Measurements from ENCODE around the gene ZHX3.

The ZHX3 gene

DNA sequence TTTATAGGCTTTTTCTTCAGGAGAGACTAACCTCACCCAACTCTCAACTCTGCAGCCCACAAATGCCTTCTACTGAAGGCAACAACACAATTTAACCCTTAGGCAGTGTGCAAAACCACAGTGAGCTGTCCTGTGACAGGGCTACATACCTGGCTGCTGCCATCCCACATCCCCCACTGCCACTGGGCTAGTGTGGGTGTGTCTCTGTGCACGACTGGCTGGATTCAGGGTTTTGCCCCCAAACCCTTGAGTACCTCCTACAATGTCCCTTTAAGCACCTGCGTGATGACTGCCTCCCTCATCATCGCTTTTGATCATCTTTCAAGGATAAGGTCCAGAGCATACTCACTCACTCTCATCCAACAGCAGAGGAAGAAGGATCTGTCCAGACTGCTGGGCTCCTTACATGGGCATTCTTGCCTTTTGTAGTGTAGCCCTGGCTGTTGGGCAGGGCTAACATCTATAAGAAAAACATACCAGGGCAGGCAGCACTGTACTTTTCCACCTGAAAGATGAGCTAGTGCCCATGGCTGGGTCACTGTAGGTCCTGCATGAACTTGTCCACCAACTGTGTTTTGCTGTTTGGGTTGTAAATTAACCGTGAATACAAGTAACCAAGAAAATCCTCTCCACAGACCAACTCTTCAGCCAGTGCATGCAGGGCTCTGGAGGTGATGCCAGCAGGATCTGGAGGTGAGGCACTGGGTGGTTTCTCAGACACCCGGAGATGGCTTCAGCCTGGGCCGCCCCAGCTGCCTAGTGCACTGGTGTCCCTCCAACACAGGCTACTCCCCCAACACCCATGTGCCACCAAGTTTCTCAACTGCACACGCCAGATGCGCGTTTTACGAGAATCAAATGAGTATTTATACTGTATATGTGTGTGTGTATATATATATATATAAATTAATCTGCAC is 135.0 kb downstream of the ZHX3 start:
- DNase-seq: no peak

DNA sequence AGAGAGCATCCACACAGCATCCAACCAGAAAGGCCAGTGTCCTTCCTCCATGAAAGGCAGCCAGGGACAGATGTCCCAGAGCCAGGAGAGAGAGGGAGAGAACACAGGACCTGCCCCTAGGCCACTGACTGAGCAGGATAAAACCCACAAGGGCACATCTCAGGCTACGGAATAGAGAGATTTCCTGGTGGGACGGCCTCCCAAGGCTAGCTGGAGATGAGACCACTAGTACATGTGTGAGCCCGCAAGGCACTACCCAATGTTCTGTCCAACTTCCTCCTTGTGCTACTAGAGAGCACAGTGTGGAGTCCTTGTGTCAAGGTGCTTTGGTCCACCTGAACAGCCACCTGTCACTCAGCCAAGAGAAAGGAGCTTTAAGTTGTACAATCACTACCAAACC is 136.0 kb downstream of the ZHX3 start:
- no peak for DNase-seq

DNA sequence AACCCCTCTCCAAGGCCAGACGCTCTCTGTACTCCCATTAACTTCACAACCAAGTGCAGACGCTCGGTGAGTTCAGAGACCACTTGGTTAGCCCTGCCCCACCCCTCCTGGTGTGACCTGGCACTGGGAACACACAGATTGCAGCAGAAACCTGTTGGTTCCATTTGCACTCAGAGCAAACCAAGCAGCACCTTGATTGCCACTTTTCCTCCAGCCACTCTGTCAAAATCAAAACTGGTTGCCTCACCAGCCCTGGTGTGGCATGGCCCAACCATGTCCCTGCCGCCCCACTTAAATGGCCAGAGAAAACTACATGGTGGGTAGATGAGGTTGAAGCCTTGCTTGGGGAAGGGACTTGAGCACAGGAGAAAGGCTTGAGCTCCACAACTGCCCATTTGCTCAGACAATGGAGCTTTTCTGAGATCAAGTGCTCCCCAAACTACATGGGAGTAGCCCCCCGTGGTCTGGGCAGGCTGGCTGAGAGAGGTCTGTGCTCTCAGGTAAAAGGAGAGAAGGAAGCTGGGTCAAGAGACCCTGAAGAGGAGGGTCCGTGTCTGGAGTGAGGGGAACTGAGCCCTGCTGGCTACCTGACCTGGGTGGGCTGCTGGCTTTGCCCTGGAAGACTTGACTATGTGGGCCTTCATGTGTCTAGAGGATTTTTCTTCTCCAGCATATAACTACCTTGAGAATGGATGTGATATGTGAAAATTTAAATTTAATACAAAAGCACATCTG is 136.8 kb downstream of the ZHX3 start:
- DNase-seq: no peak

DNA sequence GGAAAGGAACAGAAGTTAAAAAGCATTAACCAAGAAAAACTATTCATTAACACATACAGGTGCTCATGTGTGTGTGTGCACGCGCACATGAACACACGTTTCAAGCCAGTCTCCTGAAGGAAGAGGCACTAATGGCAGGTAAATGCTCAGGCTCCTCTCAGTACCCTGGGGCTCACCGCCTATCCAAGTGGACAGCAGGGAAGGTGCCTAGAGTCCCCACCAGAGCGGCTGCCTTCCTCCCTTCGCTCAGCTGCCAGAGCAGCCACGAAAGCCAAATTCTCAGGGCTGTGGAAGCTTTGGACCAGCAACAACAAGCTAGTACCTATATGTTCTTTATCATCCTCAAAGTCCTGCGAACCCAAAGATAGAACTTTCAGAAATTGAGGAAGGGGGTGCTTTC is 137.6 kb downstream of the ZHX3 start:
- no peak for DNase-seq

DNA sequence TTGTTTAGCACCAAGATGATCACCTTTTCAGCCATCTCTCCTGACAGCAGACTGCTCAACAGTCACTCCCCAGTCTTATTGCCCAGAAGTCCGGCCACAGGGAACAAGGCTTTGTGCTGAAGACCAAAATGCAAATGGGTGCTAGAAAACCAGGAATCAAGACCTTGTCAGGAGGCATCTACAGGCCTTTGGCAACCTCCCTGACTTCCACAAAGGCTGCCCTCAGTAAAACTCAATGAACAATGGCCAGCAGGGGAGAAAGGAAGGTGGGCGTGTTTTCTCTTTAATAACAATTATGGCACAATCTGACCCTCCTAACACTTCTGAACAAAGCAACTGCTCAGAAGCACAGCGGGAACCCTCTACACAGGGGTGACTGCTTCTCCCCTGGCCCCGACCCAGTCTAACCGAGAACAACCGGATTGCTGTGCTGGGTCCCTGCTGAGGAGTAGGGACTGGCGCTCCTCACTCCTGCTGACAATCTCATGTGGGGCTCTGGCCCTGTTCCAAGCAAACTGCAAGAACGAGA is 138.6 kb downstream of the ZHX3 start:
- no peak for DNase-seq

DNA sequence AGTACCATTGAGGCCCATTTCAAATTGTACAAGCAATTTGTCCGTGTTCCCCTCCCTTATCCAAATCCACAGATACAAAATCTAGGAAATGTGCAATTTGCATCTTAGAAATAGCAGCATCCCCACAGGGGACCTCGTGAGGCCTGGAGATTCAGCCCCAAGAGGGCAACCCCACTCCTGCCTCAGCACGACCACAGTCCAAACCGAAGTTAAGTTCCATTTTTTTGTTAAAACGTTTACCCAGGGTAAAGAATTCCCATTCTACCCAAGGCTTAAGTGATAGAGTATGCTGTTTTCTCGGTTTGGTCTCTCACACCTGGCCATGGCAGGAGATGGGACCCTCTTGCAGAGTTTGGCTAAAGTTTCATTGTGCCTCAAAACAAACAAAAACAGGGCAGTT is 139.0 kb downstream of the ZHX3 start:
- no peak for DNase-seq

DNA sequence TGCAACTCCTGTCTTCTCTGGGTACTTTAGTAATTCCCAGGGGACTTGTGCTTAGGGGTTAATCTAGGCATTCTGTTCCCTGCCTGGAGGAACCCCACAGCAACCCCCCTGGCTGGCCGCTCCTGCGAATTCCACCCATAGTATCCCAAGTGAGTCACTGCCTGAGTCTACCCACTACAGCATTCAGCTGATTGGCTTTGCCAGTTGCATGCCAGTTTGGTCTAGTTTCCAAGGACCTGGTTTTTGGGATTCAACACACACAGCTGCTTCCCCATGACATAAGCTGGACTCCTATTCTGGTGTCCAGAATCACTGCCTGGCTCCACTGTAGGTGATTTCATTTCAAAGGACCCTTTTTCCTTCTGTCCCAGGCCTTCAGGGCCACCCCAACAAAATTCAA is 139.9 kb downstream of the ZHX3 start:
- DNase-seq: no peak

DNA sequence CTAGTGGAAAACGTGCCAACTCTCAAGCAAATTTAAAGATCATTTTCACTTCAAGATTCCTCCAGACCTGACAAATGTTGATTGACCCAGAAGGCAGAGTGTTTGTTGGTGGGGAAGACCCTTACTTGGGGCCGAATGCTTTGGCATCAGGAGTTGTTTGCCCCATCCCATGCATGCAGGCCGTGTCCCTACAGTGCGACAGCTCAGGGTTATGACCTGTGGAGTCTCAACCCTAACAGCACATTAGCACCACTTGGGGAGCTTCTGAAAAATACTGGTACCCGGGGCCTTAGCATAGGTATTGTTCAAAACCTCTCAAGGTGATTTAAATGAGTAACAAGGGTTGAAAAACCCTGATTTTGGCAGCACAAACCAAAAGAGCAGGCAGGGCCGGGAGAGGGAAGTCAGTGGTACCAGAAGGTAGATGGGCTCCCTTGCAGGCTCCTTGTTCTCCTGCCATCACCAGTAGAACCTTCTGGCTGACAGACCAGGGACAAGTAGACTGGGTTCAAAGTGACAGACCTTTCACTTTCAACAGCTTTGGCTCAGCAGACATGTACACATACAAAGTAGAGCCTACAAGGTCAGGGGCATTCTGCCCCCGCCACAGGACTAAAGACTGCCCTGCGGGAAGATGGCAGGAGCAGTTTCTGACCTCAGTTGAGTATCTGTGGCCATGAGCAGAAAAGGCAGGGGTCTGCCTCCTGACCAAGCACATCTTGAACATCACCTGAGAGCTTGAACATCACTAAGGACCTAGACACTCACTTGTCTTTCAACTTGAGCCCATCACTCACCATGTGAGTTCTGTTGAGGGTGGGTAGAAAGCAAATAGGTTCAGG is 140.6 kb downstream of the ZHX3 start:
- no peak for DNase-seq

DNA sequence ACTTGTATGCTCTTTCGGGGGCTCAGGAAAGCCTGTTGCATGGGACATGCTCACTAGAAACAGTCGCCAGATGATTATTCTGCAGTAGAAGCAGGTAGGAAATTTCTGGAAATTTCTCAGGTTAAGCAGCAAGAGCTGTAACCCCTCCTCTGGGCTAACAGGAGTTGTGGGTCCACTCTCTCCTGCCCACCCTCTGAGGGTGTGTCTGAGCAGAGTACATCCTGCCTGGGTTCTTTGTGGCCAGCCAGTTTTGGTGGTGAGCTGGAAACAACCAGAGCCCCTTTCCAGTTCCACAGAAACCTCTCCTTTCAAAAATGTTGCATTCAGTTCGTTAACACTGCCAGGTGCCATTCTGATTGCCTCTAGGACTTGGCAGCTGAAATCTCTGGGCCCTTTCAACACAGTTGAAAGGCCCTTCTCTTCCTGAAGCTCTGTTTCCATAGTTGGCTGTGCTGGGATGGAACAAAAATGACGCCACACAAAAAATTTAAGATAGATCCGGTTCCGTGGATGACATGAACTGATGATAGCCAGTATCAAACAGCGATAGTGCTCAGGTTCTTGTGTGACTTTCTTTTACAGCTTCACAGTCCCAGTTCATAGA is 141.7 kb downstream of the ZHX3 start:
- no peak for DNase-seq

DNA sequence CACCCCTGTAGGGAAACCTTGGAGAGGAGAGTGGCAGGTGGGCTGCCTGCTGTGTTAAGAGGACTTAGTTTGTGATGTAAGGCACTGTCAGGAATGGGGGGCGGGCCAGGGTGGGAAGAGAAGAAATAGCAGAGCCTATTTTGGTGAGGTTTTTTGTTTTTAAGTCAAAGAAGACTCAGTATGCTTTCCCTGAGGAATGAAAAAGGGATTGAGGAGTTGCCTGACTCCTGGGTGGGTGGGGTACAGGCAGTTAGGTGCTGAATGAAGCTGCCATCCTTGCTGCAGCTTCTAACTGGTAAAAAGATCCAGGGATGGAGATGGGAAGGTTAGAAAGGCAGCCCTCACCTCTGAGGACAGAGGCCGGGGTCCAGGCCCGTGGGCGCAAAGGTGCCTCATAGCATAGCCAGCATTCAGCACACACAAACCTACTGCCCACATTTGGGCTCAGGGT is 142.3 kb downstream of the ZHX3 start:
- DNase-seq: no peak

DNA sequence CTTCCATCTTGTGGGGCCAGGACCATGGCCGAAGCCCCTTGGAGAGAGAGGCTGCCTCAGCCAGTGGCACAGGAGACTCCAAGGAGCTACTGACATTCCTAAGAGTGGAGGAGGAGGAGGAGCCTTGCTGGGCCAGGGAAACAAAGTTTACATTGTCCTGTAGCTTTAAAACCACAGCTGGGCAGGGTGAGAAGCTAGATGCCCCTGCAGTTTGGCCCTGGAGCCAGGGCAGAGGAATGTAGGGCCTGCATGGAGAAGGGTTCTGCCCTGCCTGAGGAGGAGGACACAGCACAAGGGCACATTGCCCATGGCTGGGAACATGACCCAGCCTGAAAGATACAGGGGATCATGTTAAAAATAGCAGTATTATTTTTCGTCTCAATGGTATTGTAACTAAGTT is 142.7 kb downstream of the ZHX3 start:
- DNase-seq: no peak

DNA sequence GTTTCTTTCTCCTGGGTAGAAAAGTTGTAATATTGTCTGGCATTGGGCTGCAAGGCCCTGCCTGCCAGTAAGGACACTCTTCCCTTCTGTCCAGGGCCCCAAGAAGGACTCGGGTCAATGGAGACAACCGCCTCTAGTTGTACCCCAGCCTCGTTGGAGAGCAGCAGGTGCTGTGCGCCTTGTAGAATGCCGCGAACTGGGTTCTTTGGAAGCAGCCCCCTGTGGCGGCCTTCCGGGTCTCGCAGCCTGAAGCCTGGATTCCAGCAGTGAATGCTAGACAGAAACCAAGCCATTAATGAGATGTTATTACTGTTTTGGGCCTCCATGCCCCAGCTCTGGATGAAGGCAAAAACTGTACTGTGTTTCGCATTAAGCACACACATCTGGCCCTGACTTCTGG is 143.2 kb downstream of the ZHX3 start:
- no peak for DNase-seq

DNA sequence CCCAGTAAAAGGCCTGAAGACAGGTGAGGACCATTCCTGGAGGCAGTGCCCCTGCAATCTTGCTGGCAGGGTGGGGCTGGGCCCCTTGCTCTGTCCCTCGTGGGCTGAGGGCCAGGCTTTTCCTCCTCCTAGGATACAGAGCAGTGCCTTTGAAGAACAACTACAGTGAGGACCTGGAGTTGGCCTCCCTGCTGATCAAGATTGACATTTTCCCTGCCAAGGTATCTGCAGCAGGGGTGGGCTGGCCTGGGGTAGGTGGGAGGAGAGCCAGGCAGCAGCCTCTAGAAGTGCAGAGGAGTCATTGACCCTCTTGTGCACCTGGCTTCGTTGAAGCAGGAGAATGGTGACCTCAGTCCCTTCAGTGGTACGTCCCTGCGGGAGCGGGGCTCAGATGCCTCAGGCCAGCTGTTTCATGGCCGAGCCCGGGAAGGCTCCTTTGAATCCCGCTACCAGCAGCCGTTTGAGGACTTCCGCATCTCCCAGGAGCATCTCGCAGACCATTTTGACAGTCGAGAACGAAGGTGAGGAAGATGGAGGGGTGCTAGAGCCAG is 143.7 kb downstream of the ZHX3 start:
- no peak for DNase-seq

DNA sequence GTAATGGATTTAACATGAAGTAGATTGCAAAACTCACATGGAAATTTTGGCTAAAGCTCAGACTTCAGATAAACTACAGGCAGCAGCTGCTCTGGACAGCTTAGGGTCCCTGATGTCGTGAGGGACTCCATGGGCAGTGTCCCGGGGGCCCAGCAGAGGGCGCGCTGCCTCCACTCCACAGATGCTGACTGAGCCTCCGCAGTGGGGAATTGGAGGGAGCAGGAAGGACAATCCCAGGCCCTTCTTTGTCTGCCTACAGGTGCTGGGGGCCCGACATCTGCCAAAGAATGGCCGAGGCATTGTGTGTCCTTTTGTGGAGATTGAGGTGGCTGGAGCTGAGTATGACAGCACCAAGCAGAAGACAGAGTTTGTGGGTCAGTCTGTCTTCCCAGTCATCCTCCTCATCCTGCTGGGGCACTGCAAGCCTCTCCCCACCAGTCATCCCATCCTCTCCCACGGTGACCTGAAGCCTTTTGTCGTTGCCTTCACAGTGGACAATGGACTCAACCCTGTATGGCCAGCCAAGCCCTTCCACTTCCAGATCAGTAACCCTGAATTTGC is 144.3 kb downstream of the ZHX3 start:
- peak; percentile 60 to 71 for DNase-seq

DNA sequence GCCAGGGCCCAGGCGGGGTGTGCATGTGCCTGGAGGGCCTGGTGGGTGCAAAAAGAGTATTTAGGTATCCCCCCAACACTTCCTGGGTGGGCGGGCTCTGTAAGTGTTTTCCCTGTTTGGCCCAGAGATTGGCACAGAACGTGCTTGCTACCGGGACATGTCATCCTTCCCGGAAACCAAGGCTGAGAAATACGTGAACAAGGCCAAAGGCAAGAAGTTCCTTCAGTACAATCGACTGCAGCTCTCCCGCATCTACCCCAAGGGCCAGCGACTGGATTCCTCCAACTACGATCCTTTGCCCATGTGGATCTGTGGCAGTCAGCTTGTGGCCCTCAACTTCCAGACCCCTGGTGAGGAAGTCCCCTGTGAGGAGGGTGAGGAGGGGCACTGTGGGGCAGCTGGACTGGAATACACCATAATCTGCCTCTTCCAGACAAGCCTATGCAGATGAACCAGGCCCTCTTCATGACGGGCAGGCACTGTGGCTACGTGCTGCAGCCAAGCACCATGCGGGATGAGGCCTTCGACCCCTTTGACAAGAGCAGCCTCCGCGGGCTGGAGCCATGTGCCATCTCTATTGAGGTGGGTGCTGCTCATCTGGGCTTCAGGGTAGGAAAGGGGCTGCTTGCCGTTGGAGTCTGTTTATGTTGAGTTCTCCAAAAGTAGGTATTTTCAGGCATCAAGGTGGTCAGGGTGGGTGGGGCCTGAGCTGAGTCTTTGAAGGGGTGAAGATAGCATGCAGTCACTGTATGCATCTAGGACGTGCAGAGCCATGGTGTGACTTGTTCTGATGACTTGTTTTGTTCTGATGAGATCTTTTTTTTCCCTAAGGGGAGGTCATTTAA is 145.0 kb downstream of the ZHX3 start:
- peak; percentile 0 to 2 for DNase-seq

DNA sequence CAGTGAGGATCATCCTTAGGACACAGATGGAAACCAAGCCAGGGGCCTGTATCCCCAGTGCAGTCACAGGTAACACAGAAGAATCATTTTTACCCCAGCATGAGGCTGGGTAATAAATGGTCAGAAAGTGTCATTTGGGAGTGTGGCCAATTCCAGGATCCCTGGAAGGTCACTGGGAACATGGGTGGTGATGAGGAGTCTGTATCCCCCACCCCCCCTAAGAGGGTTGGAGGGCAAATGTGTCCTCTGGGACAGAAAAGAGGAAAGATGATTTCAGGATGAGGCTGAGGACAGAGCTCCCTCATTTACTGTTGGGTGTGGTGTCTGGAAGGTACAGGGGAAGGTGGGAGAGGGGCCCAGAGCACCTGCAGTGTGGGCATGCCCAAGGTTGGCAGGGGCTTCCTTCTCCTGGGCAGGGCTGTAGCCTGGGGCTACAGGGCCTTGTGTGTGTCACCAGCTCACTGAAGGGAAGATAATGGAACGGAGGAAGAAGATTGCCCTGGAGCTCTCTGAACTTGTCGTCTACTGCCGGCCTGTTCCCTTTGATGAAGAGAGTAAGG is 145.7 kb downstream of the ZHX3 start:
- no peak for DNase-seq

DNA sequence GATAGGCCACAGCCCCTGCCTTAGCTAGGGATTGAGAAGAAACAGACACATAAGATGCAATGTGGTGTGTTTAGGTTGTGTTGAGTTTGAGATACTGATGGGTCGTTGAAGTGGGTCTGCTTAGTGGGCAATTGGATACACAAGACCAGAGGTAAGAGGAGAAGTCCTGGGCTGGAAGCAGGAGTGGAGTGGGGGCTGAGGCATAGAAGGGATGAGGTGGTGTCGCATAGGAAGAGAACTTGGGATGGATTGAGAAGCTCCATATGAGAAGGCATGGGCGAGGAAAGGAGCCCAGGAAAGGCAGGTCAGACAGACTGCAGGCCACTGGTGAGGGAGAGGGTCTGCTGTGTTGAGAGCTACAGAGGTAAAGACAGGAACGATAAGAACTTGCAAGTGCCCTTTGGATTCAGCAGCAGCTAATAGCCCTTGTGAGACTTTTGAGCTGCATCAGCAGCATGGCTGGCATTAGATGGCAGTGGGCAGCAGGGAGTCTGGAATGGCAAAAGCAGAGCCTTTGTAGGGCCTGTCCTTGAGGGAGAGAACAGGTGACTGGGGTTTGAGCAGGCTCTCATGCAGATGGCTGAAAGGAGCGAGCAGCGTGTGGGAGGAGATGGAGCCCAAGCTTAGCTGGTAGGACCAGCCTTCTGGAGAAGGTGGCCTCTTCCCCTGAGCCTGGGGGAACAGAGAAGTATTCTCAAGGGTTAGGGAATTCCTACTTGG is 147.0 kb downstream of the ZHX3 start:
- DNase-seq: no peak

DNA sequence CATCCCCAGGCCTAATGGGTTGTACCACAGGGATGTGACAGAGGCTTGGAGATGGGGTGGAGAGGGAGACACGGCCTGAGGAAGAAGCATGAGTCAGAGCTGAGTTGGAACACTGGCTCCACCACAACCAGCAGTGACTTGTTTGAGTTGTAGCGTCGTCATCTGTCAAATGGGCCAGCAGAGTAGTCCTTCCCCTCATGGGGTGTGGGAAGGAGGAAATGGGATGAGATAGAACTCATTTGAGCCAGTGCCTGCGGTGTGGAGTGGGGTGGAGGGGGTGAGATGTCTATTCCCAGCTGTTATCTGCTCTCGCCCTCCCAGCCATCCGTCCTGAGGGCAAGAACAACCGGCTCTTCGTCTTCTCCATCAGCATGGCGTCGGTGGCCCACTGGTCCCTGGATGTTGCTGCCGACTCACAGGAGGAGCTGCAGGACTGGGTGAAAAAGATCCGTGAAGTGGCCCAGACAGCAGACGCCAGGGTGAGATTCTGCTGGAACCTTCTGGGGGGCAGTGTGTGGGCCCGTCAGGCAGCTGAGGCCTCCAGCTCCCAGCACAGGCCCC is 147.7 kb downstream of the ZHX3 start:
- no peak for DNase-seq

DNA sequence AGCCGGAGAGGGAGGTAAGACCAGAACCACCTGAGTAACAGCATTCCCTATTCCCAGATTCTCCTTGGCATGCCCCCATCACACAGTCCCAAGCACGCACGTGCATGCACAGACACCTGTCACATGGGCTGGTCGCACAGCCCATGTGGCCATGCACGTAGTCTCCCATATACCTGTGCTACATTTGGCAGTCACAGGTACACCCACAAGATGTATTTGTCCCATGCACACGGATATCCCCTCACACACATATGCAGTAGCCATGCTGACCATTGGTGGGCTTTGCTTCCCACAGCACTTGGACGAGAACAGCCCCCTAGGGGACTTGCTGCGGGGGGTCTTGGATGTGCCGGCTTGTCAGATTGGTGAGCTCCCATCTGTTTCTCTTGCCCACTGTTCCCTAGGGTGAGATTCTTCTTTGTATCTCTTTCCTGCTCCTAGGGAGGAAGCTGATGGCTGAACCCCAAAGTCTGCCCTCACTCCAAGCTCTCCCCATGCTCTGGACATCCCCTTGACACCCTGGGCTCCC is 148.3 kb downstream of the ZHX3 start:
- peak in 1 of 2 donors; percentile 0 for DNase-seq
